AG04450 (cell line): ENCODE data around the gene SMAD7. TPM values are rescaled to one million over a fixed set of nuclear protein-coding genes. Genes with fewer than 3 reads are reported as not detected.

Experiments used
- CTCF ChIA-PET: fragments of 300-600, 350-600 bp; formaldehyde crosslinking; extraction: SDS; loops from one replicate; lab custom pipeline; 2022; ENCODE audit warnings: antibody characterized with exemption, inconsistent platforms; lab: Charles Lee
- POLR2A ChIA-PET: fragments of 350-600 bp; formaldehyde crosslinking; extraction: SDS; loops from one replicate; lab custom pipeline; 2021; ENCODE audit warnings: antibody characterized with exemption, inconsistent platforms; lab: Yijun Ruan, JAX
- DNase-seq: peaks from one replicate; pipeline ENCODE4 v3.0.0-alpha.2; 2011; ENCODE audit warnings: low read depth, low spot score
- H3K27ac ChIP-seq: one replicate; pipeline ENCODE4 v1.5.1; 2012; ENCODE audit warnings: low read depth, low read length, control low read depth
- H3K27me3 ChIP-seq: one replicate; pipeline ENCODE4 v1.6.0; 2012; ENCODE audit warnings: low read length; ENCODE audit not compliant: control insufficient read depth, insufficient read depth
- H3K4me3 ChIP-seq: 2 replicates; pipeline ENCODE4 v1.5.1; 2011; ENCODE audit warnings: mild to moderate bottlenecking, low read depth, low read length, control low read depth
- H3K9me3 ChIP-seq: 2 replicates; pipeline ENCODE4 v1.5.1; 2012; ENCODE audit warnings: low read length; ENCODE audit not compliant: control insufficient read depth, insufficient read depth
- polyA plus RNA-seq: library from polyadenylated mRNA; depleted of rRNA; stranded (reverse); fragments of >200 nt; gene quantifications from 2 replicates; pipeline ENCODE4 v1.2.3, GENCODE V29; 2011
- TF ChIP-seq, protein P1 (sequence below): IDR thresholded peaks from 2 replicates; pipeline ENCODE4 v1.5.1; 2011; ENCODE audit warnings: low read depth, low read length, control low read depth, inconsistent platforms

Gene SMAD7
- polyA plus RNA-seq, 1 experiment, result 8.0 TPM

DNA sequence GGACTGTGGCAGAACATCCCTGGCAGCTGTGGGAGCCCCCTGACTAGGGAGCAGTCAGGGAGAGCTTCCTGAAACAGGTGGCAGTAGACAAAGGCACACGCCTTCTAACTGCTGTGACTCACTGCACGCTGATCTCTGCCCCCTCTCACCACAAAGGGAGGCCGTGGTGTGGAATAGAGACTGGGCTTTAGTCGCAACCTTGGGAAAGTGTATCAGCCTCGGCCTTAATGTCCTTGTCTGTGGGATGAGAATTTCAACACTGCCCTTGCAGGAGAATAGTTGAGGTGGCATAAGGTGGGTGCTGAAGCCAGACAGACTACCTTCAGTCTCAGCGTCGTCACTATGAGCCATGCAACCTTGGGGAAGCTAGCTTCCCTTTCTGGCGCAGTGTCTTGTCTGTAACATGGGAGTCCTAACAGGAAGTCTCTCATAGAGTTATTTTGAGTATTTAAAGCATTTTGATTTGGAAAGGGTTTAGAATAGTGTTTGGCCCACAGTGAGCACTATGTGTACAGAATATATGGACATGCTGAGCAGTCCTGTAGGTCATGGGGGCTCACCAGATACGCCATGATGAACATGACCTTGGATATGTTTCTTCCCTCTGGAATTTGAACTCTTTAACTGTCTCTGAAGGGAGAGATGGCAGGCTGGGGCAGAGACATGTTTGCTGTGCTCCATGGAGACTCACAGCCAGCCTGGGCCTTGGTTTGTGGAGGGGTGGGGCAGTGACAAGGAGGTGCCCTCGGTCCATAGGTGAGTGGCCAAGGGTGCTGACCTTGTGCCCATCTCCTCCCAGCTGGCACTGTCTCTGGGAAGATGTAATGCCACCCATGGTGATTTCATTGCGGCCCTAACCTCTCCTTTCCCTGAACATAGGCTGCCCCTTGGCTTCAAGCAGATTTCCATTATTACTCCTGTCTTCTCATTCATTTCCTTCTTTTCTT is 29.5 kb upstream of the SMAD7 start:
- no peak overlapping the region for H3K27ac ChIP-seq
- ChIA-PET POLR2A (no interaction called here), CTCF (no interaction called here)
- no peak overlapping the region for H3K4me3 ChIP-seq
- H3K9me3 ChIP-seq, result no peaks in the 10 kb centered on the region
- TF ChIP-seq, protein P1, sequence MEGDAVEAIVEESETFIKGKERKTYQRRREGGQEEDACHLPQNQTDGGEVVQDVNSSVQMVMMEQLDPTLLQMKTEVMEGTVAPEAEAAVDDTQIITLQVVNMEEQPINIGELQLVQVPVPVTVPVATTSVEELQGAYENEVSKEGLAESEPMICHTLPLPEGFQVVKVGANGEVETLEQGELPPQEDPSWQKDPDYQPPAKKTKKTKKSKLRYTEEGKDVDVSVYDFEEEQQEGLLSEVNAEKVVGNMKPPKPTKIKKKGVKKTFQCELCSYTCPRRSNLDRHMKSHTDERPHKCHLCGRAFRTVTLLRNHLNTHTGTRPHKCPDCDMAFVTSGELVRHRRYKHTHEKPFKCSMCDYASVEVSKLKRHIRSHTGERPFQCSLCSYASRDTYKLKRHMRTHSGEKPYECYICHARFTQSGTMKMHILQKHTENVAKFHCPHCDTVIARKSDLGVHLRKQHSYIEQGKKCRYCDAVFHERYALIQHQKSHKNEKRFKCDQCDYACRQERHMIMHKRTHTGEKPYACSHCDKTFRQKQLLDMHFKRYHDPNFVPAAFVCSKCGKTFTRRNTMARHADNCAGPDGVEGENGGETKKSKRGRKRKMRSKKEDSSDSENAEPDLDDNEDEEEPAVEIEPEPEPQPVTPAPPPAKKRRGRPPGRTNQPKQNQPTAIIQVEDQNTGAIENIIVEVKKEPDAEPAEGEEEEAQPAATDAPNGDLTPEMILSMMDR, result no peak
- H3K27me3 ChIP-seq, result no peaks in the 10 kb centered on the region
- DNase-seq, result no peak

DNA sequence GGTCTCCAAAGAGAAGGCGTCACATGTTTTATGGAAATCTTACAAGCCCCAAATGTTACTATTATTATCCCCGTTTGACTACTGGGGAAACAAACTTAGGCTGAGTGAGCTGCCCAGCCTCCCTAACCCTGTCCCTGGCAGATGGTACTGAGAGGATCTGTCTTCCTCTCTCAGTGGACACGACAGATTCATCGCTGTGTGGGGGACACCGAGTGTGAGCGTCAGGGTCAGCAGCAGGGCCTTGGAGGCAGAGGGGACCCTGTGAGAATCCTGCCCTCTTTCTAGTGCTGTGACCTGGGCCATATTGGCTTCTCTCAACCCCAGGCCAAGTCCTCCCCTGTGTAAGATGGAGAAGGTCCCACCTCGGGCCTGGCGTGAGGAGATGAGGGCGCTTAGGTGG is 27.1 kb upstream of the SMAD7 start:
- TF ChIP-seq, protein P1, result no peak
- H3K27me3 ChIP-seq, result no peaks in the 10 kb centered on the region
- H3K9me3 ChIP-seq, result no peaks in the 10 kb centered on the region
- CTCF ChIA-PET, result no interaction called here
- POLR2A ChIA-PET, result no interaction called here
- no peak for DNase-seq
- H3K27ac ChIP-seq, result no peak overlapping the region
- no peak overlapping the region for H3K4me3 ChIP-seq

DNA sequence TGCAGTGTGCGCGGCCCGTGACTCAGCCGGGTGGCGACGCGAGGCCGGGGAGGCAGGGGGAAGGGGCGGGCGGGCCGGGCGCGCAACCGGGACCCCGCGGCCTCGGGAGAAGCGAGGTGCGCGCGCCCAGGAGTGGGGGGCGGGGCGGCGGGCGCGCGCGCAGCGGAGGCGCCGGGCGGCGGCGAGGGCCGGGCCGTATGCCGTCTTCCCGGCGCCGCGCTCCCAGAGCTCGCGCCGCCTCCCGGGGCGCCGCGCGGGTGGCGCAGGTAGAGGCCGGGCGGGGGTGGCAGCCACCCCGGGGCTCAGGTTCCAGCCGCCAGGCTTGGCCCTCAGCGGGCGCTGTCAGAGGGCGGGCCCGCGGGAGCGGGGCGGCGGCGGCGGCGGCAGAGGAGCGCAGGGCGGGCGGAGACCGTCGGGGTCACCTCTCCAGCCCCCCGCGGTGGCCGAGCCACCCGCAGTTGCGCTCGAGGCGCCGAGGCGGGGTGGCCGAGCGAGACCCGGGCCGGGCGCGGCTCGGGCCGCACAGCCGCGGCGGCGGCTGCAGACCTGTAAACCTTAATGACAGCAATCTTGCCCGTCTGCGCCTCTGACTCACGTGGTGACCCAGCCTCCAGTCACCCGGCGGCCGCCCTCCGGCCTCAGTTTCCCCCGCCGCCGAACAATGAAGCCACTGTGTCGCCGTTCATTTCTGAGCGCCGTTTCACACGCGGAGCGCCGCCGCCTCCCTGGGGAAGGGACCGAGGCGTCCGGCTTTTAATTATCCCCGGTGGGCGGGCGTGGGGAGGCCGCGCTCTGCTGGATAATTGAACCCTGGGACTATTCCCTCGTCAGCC is 25.3 kb upstream of the SMAD7 start:
- TF ChIP-seq, protein P1, result no peak
- ChIA-PET POLR2A (interaction anchor here (0.5 kb wide), 1 partner anchor 24 kb away, joined by 4 read pairs; no protein-coding TSS in a partner anchor), CTCF (no interaction called here)
- Histone ChIP-seq H3K27ac (no peak overlapping the region), H3K27me3 (no peaks in the 10 kb centered on the region), H3K9me3 (no peaks in the 10 kb centered on the region), H3K4me3 (peak overlapping the region; percentile 64)
- DNase-seq, result no peak

DNA sequence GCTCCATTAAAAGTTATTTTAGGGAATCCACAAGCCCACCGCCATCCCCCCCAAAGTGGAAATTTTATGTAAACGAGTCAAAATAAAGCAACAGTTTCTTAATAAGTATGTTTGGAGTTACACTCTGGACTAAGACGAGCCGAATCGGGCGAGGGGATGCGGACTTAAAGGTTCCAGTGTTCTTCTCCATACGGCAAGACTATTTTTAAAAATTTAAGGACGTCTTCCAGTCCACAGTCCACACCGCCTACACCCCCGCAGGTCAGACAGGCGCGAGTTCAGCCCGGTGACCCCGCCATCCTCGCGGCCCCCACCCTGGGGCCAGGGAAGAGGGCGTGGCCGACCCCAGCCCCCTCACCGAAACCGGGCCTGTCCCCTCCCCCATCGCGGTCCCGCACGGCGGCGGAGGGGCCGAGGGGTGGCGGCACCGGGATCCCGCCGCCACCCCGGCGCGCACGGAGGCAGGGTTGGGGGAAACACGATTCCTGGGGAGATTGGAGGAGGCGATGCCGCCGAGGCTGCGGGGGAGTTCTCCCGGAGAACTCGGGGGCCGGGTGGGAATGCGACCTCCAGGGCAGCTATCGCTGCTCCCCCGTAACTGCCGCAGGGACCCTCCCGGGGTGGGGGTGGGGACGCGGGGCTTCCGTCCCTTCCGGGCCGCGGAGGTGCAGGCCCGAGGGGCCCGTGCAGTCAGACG is 24.5 kb upstream of the SMAD7 start:
- TF ChIP-seq, protein P1, result no peak
- H3K4me3 ChIP-seq, result peak overlapping the region; percentile 64
- H3K27me3 ChIP-seq, result no peaks in the 10 kb centered on the region
- ChIA-PET POLR2A (no interaction called here), CTCF (no interaction called here)
- H3K27ac ChIP-seq, result no peak overlapping the region
- no peak for DNase-seq
- H3K9me3 ChIP-seq, result no peaks in the 10 kb centered on the region
